GM10266 (cell line): ENCODE results near the gene ADSS2.

Experiments used
- DNase-seq: peaks from one replicate; pipeline ENCODE4 v3.0.0; 2012; ENCODE audit errors: extremely low spot score
- CTCF ChIP-seq: IDR thresholded peaks from 2 replicates; pipeline ENCODE4 v1.5.1; 2012; ENCODE audit warnings: mild to moderate bottlenecking, low read depth; ENCODE audit not compliant: control insufficient read depth, insufficient read depth; ENCODE audit errors: missing control alignments

The ADSS2 gene

GRCh38 chr1:244413736-244414135 is 38.0 kb downstream of the ADSS2 start:
- DNase-seq, result no peak
- TF ChIP-seq CTCF, result no peak

GRCh38 chr1:244412176-244412575 is 39.5 kb downstream of the ADSS2 start:
- TF ChIP-seq CTCF, result no peak
- DNase-seq, result no peak

DNA sequence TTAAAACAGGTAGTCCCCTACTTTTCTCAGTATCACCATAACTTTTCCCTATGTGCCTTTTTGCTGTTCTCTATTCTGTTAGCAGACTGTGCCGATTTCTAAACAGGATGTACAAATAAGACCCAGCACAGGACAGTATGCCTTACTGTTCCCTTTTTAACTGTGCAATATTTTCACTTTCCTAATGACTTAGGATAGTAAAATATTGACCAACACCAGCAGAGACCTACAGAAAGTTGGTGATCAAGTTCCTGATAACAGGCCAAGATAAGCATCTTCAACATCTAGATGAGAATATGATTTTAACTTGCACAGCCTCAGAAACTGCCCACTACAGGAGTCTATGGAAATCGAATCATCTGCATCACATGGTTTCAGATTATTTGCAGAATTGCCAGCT is 42.0 kb downstream of the ADSS2 start:
- DNase-seq, result no peak
- no peak for TF ChIP-seq CTCF

- DNase-seq, result peak; percentile 26
- TF ChIP-seq CTCF, result no peak
These were observed 45.4 kb downstream of the ADSS2 start for GRCh38 chr1:244406337-244406736.

- no peak for DNase-seq
These were observed 45.9 kb downstream of the ADSS2 start for GRCh38 chr1:244405856-244406255.

GRCh38 chr1:244403431-244403830 is 48.3 kb downstream of the ADSS2 start:
- no peak for DNase-seq
- TF ChIP-seq CTCF, result no peak

More at GRCh38 chr1:244405856-244406255, 45.9 kb downstream of the ADSS2 start:
- no peak for TF ChIP-seq CTCF

DNA sequence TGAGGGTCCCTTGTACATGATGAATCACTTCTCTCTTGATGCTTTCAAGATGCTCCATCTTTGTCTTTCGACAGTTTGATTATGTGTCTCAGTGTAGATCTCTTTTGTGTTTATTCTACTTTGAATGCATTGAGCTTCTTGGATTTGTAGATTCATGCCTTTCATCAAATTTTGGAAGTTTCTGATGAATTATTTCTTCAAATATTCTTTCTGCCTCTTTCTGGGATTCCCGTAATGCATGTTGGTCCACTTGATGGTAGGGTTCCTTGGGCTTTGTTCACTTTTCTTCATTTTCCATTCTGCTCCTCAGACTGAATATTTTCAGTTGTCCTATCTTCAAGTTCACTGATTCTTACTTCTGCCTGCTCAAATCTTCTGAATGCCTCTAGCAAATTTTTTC is 50.7 kb downstream of the ADSS2 start:
- no peak for TF ChIP-seq CTCF
- DNase-seq, result no peak
